Glomerular visceral epithelial cell (primary cell): ENCODE results near the gene U2AF1L4.
"Not testable (repeated sequence)": the region's sequence is repeated elsewhere in the genome, so short reads cannot be mapped to it uniquely, and the experiment has no call there.

ENCODE experiments used
- DNase-seq: peaks from one replicate; pipeline ENCODE4 v3.0.0-alpha.2; 2016; ENCODE audit errors: extremely low spot score

U2AF1L4 gene

GRCh38 chr19:35725216-35725861 is 19.9 kb downstream of the U2AF1L4 start:
- DNase-seq: no peak

GRCh38 chr19:35724560-35724959 is 20.7 kb downstream of the U2AF1L4 start:
- no peak for DNase-seq

GRCh38 chr19:35724132-35724531 is 21.1 kb downstream of the U2AF1L4 start:
- not testable (repeated sequence) for DNase-seq

- no peak for DNase-seq
These were observed 21.5 kb downstream of the U2AF1L4 start for GRCh38 chr19:35723671-35724070.

- DNase-seq: no peak
These were observed 22.3 kb downstream of the U2AF1L4 start for GRCh38 chr19:35722897-35723296.

- DNase-seq: no peak
These were observed 22.8 kb downstream of the U2AF1L4 start for GRCh38 chr19:35722461-35722860.

GRCh38 chr19:35721374-35721773 is 23.8 kb downstream of the U2AF1L4 start:
- DNase-seq: no peak

GRCh38 chr19:35720648-35721047 is 24.6 kb downstream of the U2AF1L4 start:
- no peak for DNase-seq

- DNase-seq: no peak
These were observed 25.1 kb downstream of the U2AF1L4 start for GRCh38 chr19:35720163-35720524.

- no peak for DNase-seq
These were observed 25.6 kb downstream of the U2AF1L4 start for GRCh38 chr19:35719402-35720162.

- peak; percentile 33 for DNase-seq
These were observed 26.7 kb downstream of the U2AF1L4 start for GRCh38 chr19:35718345-35719041.

- DNase-seq: peak; percentile 97
These were observed 27.4 kb downstream of the U2AF1L4 start, which contains the start of gene KMT2B for GRCh38 chr19:35717665-35718344. Gene KMT2B (plus strand): TSS chr19:35718003. CDS start chr19:35718019, 16 bp downstream.

- DNase-seq: peak; percentile 86
These were observed 28.2 kb downstream of the U2AF1L4 start for GRCh38 chr19:35716801-35717664.

GRCh38 chr19:35715981-35716800 is 29.0 kb downstream of the U2AF1L4 start:
- DNase-seq: no peak

- DNase-seq: no peak
These were observed 29.8 kb downstream of the U2AF1L4 start for GRCh38 chr19:35715355-35715809.

- DNase-seq: no peak
These were observed 30.4 kb downstream of the U2AF1L4 start for GRCh38 chr19:35714601-35715354.

GRCh38 chr19:35713904-35714495 is 31.2 kb downstream of the U2AF1L4 start:
- no peak for DNase-seq

GRCh38 chr19:35713506-35713850 is 31.7 kb downstream of the U2AF1L4 start:
- no peak for DNase-seq
